HEK293T (cell line): ENCODE data around the gene SYTL2.

Source experiments
- CTCF ChIA-PET: fragments of 350-600 bp; formaldehyde crosslinking; extraction: SDS; loops from one replicate; lab custom pipeline; 2021; ENCODE audit warnings: antibody characterized with exemption, inconsistent platforms; lab: Yijun Ruan, JAX
- POLR2A ChIA-PET: fragments of 350-600 bp; formaldehyde crosslinking; extraction: SDS; loops from one replicate; lab custom pipeline; 2020; ENCODE audit warnings: antibody characterized with exemption, inconsistent platforms; lab: Yijun Ruan, JAX
- DNase-seq: peaks from one replicate; pipeline ENCODE4 v3.0.0; 2012; ENCODE audit warnings: mixed read lengths; ENCODE audit errors: extremely low spot score
- ARNT ChIP-seq: fragments of 450-650 bp; IDR thresholded peaks from 2 replicates; pipeline ENCODE4 v1.6.1; 2017; ENCODE audit warnings: mild to moderate bottlenecking
- BHLHE40 ChIP-seq: fragments of 450-650 bp; IDR thresholded peaks from 2 replicates; pipeline ENCODE4 v1.6.1; 2016; ENCODE audit warnings: mild to moderate bottlenecking, moderate library complexity, borderline replicate concordance
- CTBP1 ChIP-seq: fragments of 450-650 bp; IDR thresholded peaks from 2 replicates; pipeline ENCODE4 v1.6.1; 2016; ENCODE audit warnings: borderline replicate concordance
- ELF4 ChIP-seq: fragments of 450-650 bp; IDR thresholded peaks from 2 replicates; pipeline ENCODE4 v1.6.1; 2017; ENCODE audit warnings: antibody characterized with exemption
- FOXA1 ChIP-seq: fragments of 450-650 bp; IDR thresholded peaks from 2 replicates; pipeline ENCODE4 v1.6.1; 2016; ENCODE audit warnings: mild to moderate bottlenecking
- FOXK2 ChIP-seq: fragments of 450-650 bp; IDR thresholded peaks from 2 replicates; pipeline ENCODE4 v1.6.1; 2016; ENCODE audit warnings: mild to moderate bottlenecking
- L3MBTL2 ChIP-seq: fragments of 450-650 bp; conservative IDR thresholded peaks from 2 replicates; pipeline ENCODE4 v1.6.1; 2016; ENCODE audit warnings: mild to moderate bottlenecking
- LEF1 ChIP-seq: fragments of 450-650 bp; IDR thresholded peaks from 2 replicates; pipeline ENCODE4 v1.6.1; 2017; ENCODE audit warnings: mild to moderate bottlenecking, borderline replicate concordance
- NFRKB ChIP-seq: fragments of 450-650 bp; IDR thresholded peaks from 2 replicates; pipeline ENCODE4 v1.6.1; 2016; ENCODE audit warnings: mild to moderate bottlenecking, moderate library complexity
- SP1 ChIP-seq: fragments of 450-650 bp; IDR thresholded peaks from 2 replicates; pipeline ENCODE4 v1.6.1; 2017
- SUZ12 ChIP-seq: fragments of 450-650 bp; IDR thresholded peaks from 2 replicates; pipeline ENCODE4 v1.6.1; 2016; ENCODE audit warnings: mild to moderate bottlenecking
- TARDBP ChIP-seq: fragments of 450-650 bp; IDR thresholded peaks from 2 replicates; pipeline ENCODE4 v1.6.1; 2016
- ZNF384 ChIP-seq: fragments of 450-650 bp; IDR thresholded peaks from 2 replicates; pipeline ENCODE4 v1.6.1; 2016

The SYTL2 gene

DNA sequence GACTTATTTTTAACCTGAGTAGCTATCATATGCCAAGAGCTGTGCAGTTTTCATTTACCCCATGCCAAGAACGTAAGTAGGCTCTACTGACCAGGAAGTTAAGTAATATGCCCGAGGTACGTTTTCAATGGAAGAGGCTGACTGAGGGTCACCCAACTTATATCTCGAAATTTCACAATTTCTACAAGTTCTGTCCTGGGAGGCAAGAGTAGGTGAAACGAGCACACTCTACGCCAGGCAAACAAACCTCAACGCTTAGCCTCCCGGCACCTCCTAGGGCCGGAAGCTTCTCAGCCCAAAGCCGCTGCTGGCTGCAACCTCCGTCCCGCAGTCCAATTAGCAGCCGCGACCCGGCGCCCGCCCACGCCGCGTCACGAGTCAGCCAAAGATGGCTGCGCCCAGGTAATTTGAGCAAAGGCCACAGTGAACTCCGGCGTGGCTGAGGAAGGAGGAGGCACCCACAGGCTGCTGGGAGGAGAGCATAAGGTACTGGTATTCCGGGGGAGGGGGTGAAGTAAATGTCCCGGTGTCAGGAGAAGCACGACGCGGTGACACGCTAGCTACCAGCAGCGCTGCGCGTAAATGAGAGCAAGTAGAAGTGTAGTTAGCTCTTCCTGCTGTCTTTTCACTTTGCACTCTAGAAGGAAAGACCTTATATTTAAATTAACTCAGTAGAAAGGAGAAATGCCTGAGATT, 163.2 kb downstream of the SYTL2 start, which contains the start of gene TMEM126A:
Gene TMEM126A, plus strand, starts transcription at position 364 of the 696 bp plus-strand sequence. CDS start 2,289 bp downstream, outside the sequence.
- ChIA-PET CTCF (interaction anchor here (0.7 to 1.4 kb wide), 2 partner anchors 20 to 413 kb away, joined by 3 read pairs; partner anchors contain the start of gene TMEM126B), POLR2A (interaction anchor here (0.6 to 3.9 kb wide), 10 partner anchors 9 to 42 kb away, joined by 3 to 41 read pairs (median 6); partner anchors contain the start of genes CREBZF, DLG2 and TMEM126B)
- TF ChIP-seq ARNT: no peak
- TF ChIP-seq ELF4: peak; percentile 40; the same call in 1 of the 2 replicates
- DNase-seq: peak; percentile 85

DNA sequence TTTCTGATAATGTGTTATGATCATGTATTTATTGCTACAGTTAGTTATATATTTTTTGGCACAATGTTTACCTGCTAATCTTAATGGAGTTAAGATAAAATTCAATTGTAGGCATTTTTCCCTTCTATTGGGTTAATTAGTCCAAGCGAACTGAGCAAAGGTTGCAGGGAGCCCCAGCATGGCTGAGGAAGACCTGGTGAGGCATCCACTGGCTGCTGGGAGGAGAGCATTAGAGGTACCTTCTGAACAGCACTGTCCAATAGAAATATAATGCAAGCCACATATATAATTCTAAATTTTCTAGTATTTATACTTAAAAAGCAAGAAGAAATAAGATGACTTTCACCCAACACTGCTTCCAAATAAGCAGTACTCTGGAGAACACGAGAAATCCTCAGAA, 163.9 kb downstream of the SYTL2 start:
- CTCF ChIA-PET: no interaction called here
- POLR2A ChIA-PET: interaction anchor here (1.2 to 3.9 kb wide), 8 partner anchors 9 to 20 kb away, joined by 3 to 41 read pairs (median 10); partner anchors contain the start of genes CREBZF, DLG2 and TMEM126B
- DNase-seq: no peak
- TF ChIP-seq ZNF384 (no peak), BHLHE40 (no peak), FOXA1 (no peak), CTBP1 (no peak), LEF1 (no peak), SUZ12 (no peak), TARDBP (no peak), ARNT (no peak), L3MBTL2 (no peak), SP1 (no peak), FOXK2 (no peak), NFRKB (no peak)
